ENCODE results near the gene CDH13.
A peak's percentile ranks its signal among the peaks of the same experiment; 100 is the strongest.

Gene CDH13

GRCh38 chr16:83200005-83200779, 573.4 kb downstream of the CDH13 start:
- TF ChIP-seq, protein P1, sequence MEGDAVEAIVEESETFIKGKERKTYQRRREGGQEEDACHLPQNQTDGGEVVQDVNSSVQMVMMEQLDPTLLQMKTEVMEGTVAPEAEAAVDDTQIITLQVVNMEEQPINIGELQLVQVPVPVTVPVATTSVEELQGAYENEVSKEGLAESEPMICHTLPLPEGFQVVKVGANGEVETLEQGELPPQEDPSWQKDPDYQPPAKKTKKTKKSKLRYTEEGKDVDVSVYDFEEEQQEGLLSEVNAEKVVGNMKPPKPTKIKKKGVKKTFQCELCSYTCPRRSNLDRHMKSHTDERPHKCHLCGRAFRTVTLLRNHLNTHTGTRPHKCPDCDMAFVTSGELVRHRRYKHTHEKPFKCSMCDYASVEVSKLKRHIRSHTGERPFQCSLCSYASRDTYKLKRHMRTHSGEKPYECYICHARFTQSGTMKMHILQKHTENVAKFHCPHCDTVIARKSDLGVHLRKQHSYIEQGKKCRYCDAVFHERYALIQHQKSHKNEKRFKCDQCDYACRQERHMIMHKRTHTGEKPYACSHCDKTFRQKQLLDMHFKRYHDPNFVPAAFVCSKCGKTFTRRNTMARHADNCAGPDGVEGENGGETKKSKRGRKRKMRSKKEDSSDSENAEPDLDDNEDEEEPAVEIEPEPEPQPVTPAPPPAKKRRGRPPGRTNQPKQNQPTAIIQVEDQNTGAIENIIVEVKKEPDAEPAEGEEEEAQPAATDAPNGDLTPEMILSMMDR (IDR thresholded peaks at IDR 0.05; ENCODE audit: low read depth, low read length) = no peak
- peak; percentile 9 for DNase-seq (ENCODE audit: low read depth, low spot score)
- in situ Hi-C loops (cut with HindIII; ENCODE audit: low sequenced_read_pairs) = no loop called here
- no peak overlapping the region for H3K4me3 ChIP-seq (ENCODE audit: low read depth, low read length)

DNA sequence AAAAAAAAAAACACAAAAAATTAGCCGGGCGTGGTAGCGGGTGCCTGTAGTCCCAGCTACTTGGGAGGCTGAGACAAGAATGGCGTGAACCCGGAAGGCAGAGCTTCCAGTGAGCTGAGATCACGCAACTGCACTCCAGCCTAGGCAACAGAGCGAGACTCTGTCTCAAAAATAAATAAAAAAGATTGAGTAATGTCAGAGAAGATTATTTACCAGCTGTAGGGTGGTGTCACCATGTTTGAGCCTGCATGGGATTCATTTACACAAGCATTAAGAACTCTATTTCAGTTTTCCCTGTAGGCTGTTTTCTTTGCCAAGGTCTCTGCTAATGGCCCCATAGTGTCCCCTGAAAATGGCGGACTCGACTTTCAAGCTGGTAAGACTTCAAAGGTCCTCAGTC, 575.0 kb downstream of the CDH13 start:
- TF ChIP-seq, protein P1 (IDR thresholded peaks at IDR 0.05; ENCODE audit: low read depth, low read length) = no peak
- no peak overlapping the region for H3K4me3 ChIP-seq (ENCODE audit: low read depth, low read length)
- in situ Hi-C loops (cut with HindIII; ENCODE audit: low sequenced_read_pairs) = no loop called here
- no peak for DNase-seq (ENCODE audit: low read depth, low spot score)

DNA sequence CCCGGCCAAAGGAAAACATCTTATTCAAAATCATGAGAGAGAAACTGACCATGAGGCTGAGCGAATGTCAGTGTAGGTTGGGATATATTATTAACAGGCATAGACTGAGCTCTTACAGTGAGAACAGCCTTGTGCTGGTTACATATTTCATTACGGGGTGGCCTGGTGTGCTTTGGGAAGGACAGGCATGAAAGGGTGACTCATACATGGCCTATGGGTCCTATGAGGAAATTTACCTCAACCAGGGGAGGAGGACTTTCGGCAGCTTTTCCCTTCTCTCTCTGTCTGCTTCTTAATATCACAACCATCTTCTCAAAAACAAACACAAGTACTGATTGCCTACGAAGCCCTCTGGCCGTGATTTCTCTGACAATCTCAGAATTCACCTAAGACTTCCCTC, 579.1 kb downstream of the CDH13 start:
- in situ Hi-C loops (cut with HindIII; ENCODE audit: low sequenced_read_pairs) = no loop called here
- TF ChIP-seq, protein P1 (IDR thresholded peaks at IDR 0.05; ENCODE audit: low read depth, low read length) = no peak
- no peak overlapping the region for H3K4me3 ChIP-seq (ENCODE audit: low read depth, low read length)
- DNase-seq (ENCODE audit: low read depth, low spot score) = peak; percentile 1

DNA sequence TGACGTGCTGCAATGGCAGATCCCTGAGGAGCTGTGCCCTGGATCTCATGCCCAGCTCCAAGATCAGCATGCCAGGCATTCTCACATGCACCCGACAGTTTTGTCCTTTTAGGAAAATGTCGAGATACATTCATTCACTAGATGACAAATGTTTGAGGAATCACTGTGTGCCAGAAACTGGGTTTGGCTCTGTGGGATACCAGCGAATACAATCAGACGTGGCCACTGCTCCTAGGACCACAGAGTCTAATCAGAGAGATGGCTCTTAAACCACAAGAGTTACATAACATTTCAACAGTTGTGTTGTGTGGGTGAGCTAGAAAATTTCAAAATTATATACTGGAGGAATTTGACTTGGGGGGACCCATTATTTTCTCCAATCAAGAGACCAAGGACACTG, 579.7 kb downstream of the CDH13 start:
- peak; percentile 6 for DNase-seq (ENCODE audit: low read depth, low spot score)
- H3K4me3 ChIP-seq (ENCODE audit: low read depth, low read length) = no peak overlapping the region
- TF ChIP-seq, protein P1 (IDR thresholded peaks at IDR 0.05; ENCODE audit: low read depth, low read length) = no peak
- in situ Hi-C loops (cut with HindIII; ENCODE audit: low sequenced_read_pairs) = no loop called here

- peak; percentile 66 for DNase-seq (ENCODE audit: low read depth, low spot score)
- in situ Hi-C loops (cut with HindIII; ENCODE audit: low sequenced_read_pairs) = no loop called here
- TF ChIP-seq, protein P1 (IDR thresholded peaks at IDR 0.05; ENCODE audit: low read depth, low read length) = no peak
- H3K4me3 ChIP-seq (ENCODE audit: low read depth, low read length) = no peak overlapping the region
These were observed 584.9 kb downstream of the CDH13 start for GRCh38 chr16:83211711-83212110.

- TF ChIP-seq, protein P1 (IDR thresholded peaks at IDR 0.05; ENCODE audit: low read depth, low read length) = no peak
- H3K4me3 ChIP-seq (ENCODE audit: low read depth, low read length) = no peak overlapping the region
- in situ Hi-C loops (cut with HindIII; ENCODE audit: low sequenced_read_pairs) = no loop called here
- DNase-seq (ENCODE audit: low read depth, low spot score) = peak; percentile 26
These were observed 585.6 kb downstream of the CDH13 start for GRCh38 chr16:83212301-83212841.

Data from astrocyte of the spinal cord (primary cell).